Caki2 (cell line): Measurements from ENCODE around the gene UROS. TPM values are rescaled to one million over a fixed set of nuclear protein-coding genes. Genes with fewer than 3 reads are reported as not detected.

Experiments
- DNase-seq: peaks from one replicate; pipeline ENCODE4 v3.0.0-alpha.2; 2015; ENCODE audit warnings: low read depth
- in situ Hi-C: cut with HindIII; loops from 2 replicates; pipeline ENCODE4 v1.10.0; 2016; ENCODE audit warnings: low sequenced_read_pairs, low pct_unique_long_range_greater_than_20kb, mixed read lengths
- total RNA-seq: library from RNA; depleted of rRNA; stranded (reverse); fragments of >200 nt; shearing (Covaris generic); gene quantifications from 2 replicates; pipeline ENCODE4 v1.2.3, GENCODE V29; 2014; ENCODE audit warnings: low replicate concordance

The UROS gene
- total RNA-seq, 1 experiment from 2014 or later: 78.1 TPM

DNA sequence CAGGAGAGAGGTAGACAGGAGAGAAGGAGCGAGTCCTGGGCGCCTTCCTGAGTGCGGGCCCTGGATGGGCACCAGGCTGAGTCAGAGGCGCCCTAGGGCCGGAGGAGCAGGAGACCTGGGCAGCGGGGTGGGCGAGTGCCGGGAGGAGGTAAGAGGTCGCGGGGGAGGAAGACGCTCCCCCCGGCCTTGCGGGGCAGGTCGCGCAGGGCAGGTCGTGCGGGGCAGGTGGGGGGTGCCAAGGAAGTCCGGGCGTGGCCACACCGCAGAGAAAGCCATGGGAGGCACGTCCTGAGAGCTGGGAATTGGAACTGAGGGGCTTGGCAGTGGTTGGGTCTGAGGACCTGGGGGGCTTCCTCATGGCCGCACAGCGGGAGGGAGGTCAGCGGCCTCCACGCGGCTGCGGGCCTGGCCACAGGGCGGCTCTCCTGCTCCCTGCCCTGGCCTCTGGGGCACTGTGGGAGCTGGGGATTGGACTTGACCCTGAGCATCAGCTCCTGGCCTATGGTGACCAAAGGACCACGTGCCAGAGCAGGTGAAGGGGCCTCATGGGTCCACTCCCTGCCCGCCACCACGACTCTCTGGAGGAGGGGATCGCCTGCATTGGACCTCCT lies 48.4 kb downstream of the UROS start:
- no peak for DNase-seq
- in situ Hi-C loops: no loop called here

GRCh38 chr10:125773687-125774543 lies 49.1 kb downstream of the UROS start:
- in situ Hi-C loops: no loop called here
- DNase-seq: no peak

GRCh38 chr10:125772864-125773180 lies 50.2 kb downstream of the UROS start:
- in situ Hi-C loops: no loop called here
- no peak for DNase-seq

DNA sequence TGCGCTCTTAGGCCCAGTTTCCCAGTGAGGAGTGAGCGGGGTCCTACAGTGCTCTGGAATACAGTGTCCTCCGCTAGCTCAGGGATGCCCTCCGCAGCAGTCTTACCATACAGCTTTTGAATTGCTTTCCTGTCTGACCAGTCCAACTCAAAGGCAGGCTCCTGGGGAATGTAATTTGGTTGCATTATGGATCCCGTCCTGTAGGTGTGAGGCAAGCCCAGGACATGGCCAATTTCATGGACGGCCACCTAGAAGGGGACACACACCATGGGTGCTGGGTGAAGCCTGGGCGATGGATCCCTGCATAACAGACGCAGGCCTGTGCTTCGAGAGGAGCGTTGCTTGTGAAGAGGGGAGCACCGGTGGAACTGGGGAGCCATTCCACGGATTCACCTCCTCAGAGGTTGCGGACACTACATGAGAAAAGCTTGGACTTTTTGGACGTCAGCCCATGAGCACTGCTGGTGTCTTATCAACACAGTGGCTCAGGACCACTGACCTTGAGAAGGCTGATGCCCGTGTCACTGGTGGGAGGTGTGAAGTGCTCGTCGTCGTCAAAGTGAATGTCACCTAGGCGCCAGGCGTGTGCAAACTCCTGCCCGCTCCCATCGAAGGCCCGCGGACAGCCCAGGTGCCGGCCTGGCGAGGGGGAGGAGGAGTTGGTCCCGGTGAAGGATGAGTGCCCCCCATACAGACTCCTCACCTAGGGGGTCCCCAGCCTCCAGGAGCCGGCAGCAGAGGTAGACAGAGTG lies 50.8 kb downstream of the UROS start:
- no peak for DNase-seq
- in situ Hi-C loops: no loop called here

GRCh38 chr10:125770844-125771243 lies 52.2 kb downstream of the UROS start:
- in situ Hi-C loops: no loop called here
- DNase-seq: no peak

- in situ Hi-C loops: no loop called here
- DNase-seq: no peak
Observed at GRCh38 chr10:125769175-125769574, 53.9 kb downstream of the UROS start.

GRCh38 chr10:125768219-125768855 lies 54.7 kb downstream of the UROS start:
- in situ Hi-C loops: no loop called here
- DNase-seq: no peak

GRCh38 chr10:125766511-125766910 lies 56.5 kb downstream of the UROS start:
- in situ Hi-C loops: no loop called here
- no peak for DNase-seq

DNA sequence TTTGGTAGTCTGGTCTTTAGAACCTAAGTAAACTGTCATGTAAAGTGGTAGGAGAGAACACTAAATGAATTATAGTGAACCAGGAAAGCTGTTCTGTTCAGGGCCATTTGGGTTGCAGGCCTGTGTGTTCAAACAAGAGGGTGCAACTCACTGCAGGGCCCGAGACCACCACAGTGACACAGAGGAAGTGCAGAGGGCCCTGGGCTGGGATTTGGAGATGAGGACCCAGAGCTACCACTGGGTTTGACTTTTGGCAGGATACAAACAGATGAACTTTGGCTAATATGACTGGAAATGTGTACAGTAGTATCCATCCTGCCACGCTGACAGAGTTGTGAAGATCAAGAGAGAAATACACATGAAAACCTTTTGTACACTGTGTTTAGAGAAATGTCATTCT lies 57.2 kb downstream of the UROS start:
- DNase-seq: no peak
- in situ Hi-C loops: no loop called here

- in situ Hi-C loops: no loop called here
- no peak for DNase-seq
Observed at GRCh38 chr10:125762692-125763648, 60.1 kb downstream of the UROS start.

DNA sequence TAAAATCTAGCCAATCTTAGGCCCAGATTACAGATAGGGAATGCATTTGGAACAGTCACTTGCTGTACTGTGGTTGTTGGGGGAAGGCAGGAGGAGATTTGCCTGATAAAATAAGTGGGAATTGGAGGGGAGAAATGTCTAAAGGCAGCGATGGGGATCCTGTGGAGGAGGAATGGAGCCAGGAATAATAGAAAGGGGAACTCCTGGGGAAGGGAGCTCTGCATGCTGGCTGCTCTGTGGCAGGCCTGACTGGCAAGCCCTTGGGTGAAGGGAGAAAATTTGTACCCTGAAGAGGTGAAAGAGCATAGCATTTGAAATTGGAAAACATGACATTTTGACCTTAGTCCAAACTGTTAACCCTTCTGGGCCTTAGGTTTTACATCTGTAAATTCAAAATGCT lies 61.1 kb downstream of the UROS start:
- no peak for DNase-seq
- in situ Hi-C loops: no loop called here

DNA sequence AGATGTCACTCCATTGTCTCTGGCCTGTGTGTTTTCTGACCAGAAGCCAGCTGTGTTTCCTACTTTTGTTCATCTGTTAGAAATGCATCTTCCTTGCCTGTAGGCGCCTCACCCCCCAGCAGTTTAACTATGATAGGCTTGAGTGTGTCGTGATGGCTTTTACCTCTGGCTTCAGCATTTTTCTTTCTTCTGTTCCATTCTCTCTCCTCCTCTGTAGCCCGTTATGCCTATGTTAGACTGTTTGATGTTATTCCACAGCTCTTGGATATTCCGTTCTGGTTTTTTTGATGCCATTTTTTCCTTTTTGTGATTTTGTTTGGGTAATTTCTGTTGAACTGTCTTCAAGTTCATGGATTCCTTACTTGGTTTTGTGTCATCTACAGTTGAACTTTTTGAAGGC lies 65.3 kb downstream of the UROS start:
- in situ Hi-C loops: no loop called here
- no peak for DNase-seq

DNA sequence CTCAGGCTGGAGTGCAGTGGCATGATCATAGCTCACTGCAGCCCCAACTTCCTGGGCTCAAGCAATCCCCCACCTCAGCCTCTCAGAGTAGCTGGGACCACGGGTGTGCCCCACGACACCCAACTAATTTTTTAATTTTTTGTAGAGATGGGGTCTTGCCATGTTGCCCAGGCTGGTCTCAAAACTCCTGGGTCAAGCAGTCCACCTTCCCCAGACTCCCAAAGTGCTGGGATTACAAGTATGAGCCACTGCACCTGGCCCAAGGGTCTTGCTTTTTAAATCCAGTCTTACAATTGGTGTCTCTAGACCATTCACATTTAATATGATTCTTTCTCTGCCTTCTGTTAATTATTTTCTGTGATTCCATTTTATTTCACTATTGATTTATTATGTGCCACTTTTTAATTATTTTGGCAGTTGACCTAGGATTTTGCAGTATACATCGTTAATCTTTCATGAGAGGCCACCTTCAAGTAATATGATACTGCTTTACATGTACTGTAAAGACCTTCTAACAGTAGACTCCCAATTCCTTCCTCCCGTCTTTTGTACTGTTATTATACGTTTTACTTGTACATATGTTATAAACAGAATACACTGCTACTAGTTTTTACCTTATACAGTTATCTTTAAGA lies 66.1 kb downstream of the UROS start:
- in situ Hi-C loops: no loop called here
- DNase-seq: no peak

DNA sequence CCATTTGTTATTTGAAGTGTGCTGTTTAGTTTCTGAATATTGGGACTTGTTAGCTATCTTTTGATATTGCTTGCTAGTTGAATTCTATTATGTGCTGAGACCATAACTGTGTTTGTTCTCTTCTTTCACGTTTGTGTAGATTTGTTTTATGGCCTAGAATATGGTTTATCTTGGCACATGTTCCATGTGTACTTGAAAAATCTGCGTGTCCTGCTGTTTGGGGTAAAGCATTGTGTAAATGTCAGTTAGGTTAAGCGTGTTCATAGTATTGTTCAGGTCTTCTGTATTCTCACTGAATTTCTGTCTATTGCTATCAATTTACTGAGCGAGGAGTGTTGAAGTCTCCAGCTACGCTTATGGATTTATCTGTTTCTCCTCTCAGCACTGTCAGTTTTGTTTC lies 66.9 kb downstream of the UROS start:
- in situ Hi-C loops: no loop called here
- no peak for DNase-seq

GRCh38 chr10:125747417-125747816 lies 75.6 kb downstream of the UROS start:
- in situ Hi-C loops: no loop called here
- DNase-seq: no peak

- in situ Hi-C loops: no loop called here
- DNase-seq: no peak
Observed at GRCh38 chr10:125744909-125745308, 78.1 kb downstream of the UROS start.

GRCh38 chr10:125742465-125742864 lies 80.6 kb downstream of the UROS start:
- DNase-seq: no peak
- in situ Hi-C loops: no loop called here
